Epithelial cell of proximal tubule (primary cell): ENCODE measurements around the gene MRPL38. TPM values are rescaled to one million over a fixed set of nuclear protein-coding genes. Genes with fewer than 3 reads are reported as not detected.

Source experiments
- DNase-seq: peaks from one replicate; pipeline ENCODE4 v3.0.0-alpha.2; 2011; ENCODE audit warnings: low read depth
- H3K4me3 ChIP-seq: 2 replicates; pipeline ENCODE4 v1.5.1; 2011; ENCODE audit warnings: low read depth, mild to moderate bottlenecking, low read length
- CTCF ChIP-seq: conservative IDR thresholded peaks from 2 replicates; pipeline ENCODE4 v1.5.1; 2012; ENCODE audit warnings: low read depth, mild to moderate bottlenecking, low read length
- total RNA-seq: library from RNA; depleted of rRNA; stranded (reverse); fragments of >200 nt; gene quantifications from 2 replicates; pipeline ENCODE4 v1.2.3, GENCODE V29; 2015

MRPL38 gene
- total RNA-seq, 1 donor from 2014 or later: 38.3 TPM

GRCh38 chr17:75920045-75920560, 15.4 kb upstream of the MRPL38 start:
- DNase-seq: no peak
- no peak for TF ChIP-seq CTCF
- H3K4me3 ChIP-seq: no peak overlapping the region

GRCh38 chr17:75919611-75920010, 14.9 kb upstream of the MRPL38 start:
- DNase-seq: no peak
- TF ChIP-seq CTCF: no peak
- no peak overlapping the region for H3K4me3 ChIP-seq

GRCh38 chr17:75917917-75918445, 13.3 kb upstream of the MRPL38 start:
- H3K4me3 ChIP-seq: no peak overlapping the region
- TF ChIP-seq CTCF: no peak
- no peak for DNase-seq

GRCh38 chr17:75917141-75917916, 12.6 kb upstream of the MRPL38 start:
- H3K4me3 ChIP-seq: no peak overlapping the region
- no peak for TF ChIP-seq CTCF
- no peak for DNase-seq

- no peak overlapping the region for H3K4me3 ChIP-seq
- no peak for DNase-seq
- TF ChIP-seq CTCF: no peak
These were observed 10.6 kb upstream of the MRPL38 start for GRCh38 chr17:75915268-75915667.

GRCh38 chr17:75914643-75915267, 10.1 kb upstream of the MRPL38 start:
- H3K4me3 ChIP-seq: no peak overlapping the region
- DNase-seq: no peak
- no peak for TF ChIP-seq CTCF
